Measurements from ENCODE around the gene ORAI2. TPM values are rescaled to one million over a fixed set of nuclear protein-coding genes. Genes with fewer than 3 reads are reported as not detected.

ORAI2 gene
- total and polyA plus RNA-seq, 2 experiments from 2014 or later = 20.4 to 25.5 TPM

GRCh38 chr7:102424129-102424551 lies 9.2 kb upstream of the ORAI2 start:
- no peak overlapping the region for H3K4me3 ChIP-seq
- H3K27ac ChIP-seq = no peak overlapping the region
- TF ChIP-seq CTCF (IDR thresholded peaks at IDR 0.05; ENCODE audit: low read depth, low read length) = no peak
- no peaks in the 10 kb centered on the region for H3K4me1 ChIP-seq (ENCODE audit: low read depth)
- H3K36me3 ChIP-seq = peaks cover 14% of the 10 kb centered on the region
- no peaks in the 10 kb centered on the region for H3K9me3 ChIP-seq (ENCODE audit: low read depth)
- no peak for DNase-seq (ENCODE audit: low read depth in 1 of 2, low spot score in 1 of 2)
- H3K27me3 ChIP-seq = no peaks in the 10 kb centered on the region

DNA sequence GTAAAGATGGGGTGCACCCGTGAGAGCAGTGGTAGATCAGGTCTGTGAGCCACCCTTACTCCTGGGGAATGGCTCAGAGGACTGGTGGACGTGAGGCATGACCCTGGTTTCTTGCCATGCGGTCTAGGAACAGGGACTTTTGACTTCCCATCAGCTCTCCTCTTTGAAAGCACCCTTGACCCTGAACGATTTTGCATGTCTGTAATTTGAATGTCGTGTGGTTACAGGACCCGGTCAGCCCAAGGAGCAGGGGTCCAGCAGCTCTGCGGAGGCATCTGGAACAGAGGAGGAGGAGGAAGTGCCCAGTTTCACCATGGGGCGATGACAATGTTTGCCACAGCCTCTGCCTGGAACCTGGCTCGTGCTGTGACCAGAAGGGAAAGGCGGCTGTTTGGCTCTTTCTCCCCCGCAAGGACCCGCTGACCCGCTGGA lies 8.6 kb upstream of the ORAI2 start:
- peaks cover 14% of the 10 kb centered on the region for H3K36me3 ChIP-seq
- no peak overlapping the region for H3K27ac ChIP-seq

GRCh38 chr7:102425639-102426267 lies 7.6 kb upstream of the ORAI2 start:
- Histone ChIP-seq H3K4me1 (ENCODE audit: low read depth) (no peaks in the 10 kb centered on the region), H3K4me3 (no peak overlapping the region), H3K27me3 (no peaks in the 10 kb centered on the region), H3K9me3 (ENCODE audit: low read depth) (no peaks in the 10 kb centered on the region), H3K27ac (no peak overlapping the region), H3K36me3 (peaks cover 14% of the 10 kb centered on the region)
- no peak for TF ChIP-seq CTCF (IDR thresholded peaks at IDR 0.05; ENCODE audit: low read depth, low read length)
- no peak for DNase-seq (ENCODE audit: low read depth in 1 of 2, low spot score in 1 of 2)

More for the DNA sequence above, 8.6 kb upstream of the ORAI2 start:
- no peaks in the 10 kb centered on the region for H3K27me3 ChIP-seq
- no peaks in the 10 kb centered on the region for H3K9me3 ChIP-seq (ENCODE audit: low read depth)
- H3K4me3 ChIP-seq = no peak overlapping the region
- TF ChIP-seq CTCF (IDR thresholded peaks at IDR 0.05; ENCODE audit: low read depth, low read length) = no peak
- no peaks in the 10 kb centered on the region for H3K4me1 ChIP-seq (ENCODE audit: low read depth)
- no peak for DNase-seq (ENCODE audit: low read depth in 1 of 2, low spot score in 1 of 2)

DNA sequence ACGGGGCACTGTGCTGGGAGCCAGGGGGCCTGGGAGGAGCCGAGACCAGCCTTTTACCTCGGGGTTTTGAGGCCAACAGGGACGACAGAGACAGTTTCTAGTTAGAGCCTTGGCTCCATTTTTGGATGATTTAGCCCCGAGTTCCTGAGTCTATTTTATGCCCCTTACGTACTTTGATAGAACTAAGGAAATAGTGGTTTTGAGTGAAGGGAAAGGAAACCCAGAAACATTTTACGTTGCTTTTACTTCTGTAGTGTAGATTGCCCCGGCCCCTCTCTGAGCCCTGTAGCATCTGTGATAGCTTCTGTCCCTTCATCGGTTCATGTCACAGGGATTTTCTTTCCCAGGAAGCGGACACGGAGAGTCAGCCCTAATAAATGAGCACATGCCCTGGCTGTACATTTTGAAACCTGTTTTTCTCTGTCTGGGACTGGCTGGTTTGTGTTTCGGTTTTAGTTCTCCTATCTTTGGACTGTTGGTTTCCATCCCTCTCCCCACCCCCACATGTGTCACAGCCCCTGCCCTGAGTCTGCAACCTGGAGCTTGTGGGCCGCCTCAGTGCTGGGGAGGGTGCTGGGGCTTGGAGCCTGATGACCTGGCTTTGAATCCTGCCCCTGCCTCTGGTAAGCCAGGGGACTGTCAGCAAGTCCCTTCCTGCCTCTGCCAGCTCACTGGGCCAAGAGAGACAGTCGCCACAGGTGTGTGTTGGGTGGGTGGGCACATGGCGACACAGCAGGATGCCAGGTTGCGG lies 6.9 kb upstream of the ORAI2 start:
- Histone ChIP-seq H3K27me3 (no peaks in the 10 kb centered on the region), H3K4me3 (no peak overlapping the region), H3K4me1 (ENCODE audit: low read depth) (no peaks in the 10 kb centered on the region), H3K27ac (no peak overlapping the region), H3K9me3 (ENCODE audit: low read depth) (no peaks in the 10 kb centered on the region), H3K36me3 (peaks cover 14% of the 10 kb centered on the region)
- no peak for DNase-seq (ENCODE audit: low read depth in 1 of 2, low spot score in 1 of 2)
- TF ChIP-seq CTCF (IDR thresholded peaks at IDR 0.05; ENCODE audit: low read depth, low read length) = no peak

GRCh38 chr7:102427019-102427405 lies 6.4 kb upstream of the ORAI2 start:
- H3K27ac ChIP-seq = no peak overlapping the region
- DNase-seq (ENCODE audit: low read depth in 1 of 2, low spot score in 1 of 2) = no peak
- H3K36me3 ChIP-seq = peaks cover 14% of the 10 kb centered on the region
- no peak overlapping the region for H3K4me3 ChIP-seq
- no peaks in the 10 kb centered on the region for H3K9me3 ChIP-seq (ENCODE audit: low read depth)
- no peaks in the 10 kb centered on the region for H3K27me3 ChIP-seq
- no peaks in the 10 kb centered on the region for H3K4me1 ChIP-seq (ENCODE audit: low read depth)
- TF ChIP-seq CTCF (IDR thresholded peaks at IDR 0.05; ENCODE audit: low read depth, low read length) = no peak
